GM12878 (cell line): ENCODE measurements around the gene ATCAY. TPM values are rescaled to one million over a fixed set of nuclear protein-coding genes. Genes with fewer than 3 reads are reported as not detected.

Experiments
- ATAC-seq: fragments of 200-7000 bp; cut with Tn5 transposase; 3 replicates; pipeline ENCODE4 v1.9.1; 2020; ENCODE audit warnings: mild to moderate bottlenecking, moderate library complexity
- BruUV-seq: library from RNA; stranded (reverse); fragments of 400-500 nt; replicated peaks from 2 replicates; lab custom pipeline; 2021; lab: Mats Ljungman, UMichigan
- CTCF ChIA-PET: fragments of 300-600 bp; sonication (Branson Sonifier 250); formaldehyde crosslinking; extraction: SDS; loops from one replicate; lab custom pipeline; 2021; ENCODE audit warnings: inconsistent platforms; lab: Yijun Ruan, JAX
- POLR2A ChIA-PET: fragments of 350-600 bp; formaldehyde crosslinking; extraction: SDS; loops from one replicate; lab custom pipeline; 2021; ENCODE audit warnings: inconsistent platforms; lab: Charles Lee
- RAD21 ChIA-PET: fragments of 300-600 bp; sonication (Branson Sonifier 250); formaldehyde crosslinking; loops from one replicate; lab custom pipeline; 2023; ENCODE audit warnings: antibody characterized with exemption; ENCODE audit not compliant: unreplicated experiment; lab: Charles Lee
- SMC1A ChIA-PET: fragments of 300-600 bp; sonication (Branson Sonifier 250); formaldehyde crosslinking; loops from one replicate; lab custom pipeline; 2023; ENCODE audit not compliant: unreplicated experiment, uncharacterized antibody; lab: Charles Lee
- DNase-seq: peaks from one replicate; pipeline ENCODE4 v3.0.0-alpha.2; 2011; ENCODE audit warnings: low read depth, low spot score
- FAIRE-seq: peaks from 3 replicates; lab custom pipeline; 2011; peaks lifted over from hg19 to GRCh38; lab: Jason Lieb, UNC
- H2AFZ ChIP-seq: 2 replicates; pipeline ENCODE4 v1.6.0; 2011; ENCODE audit warnings: low read depth, low read length, control low read depth; ENCODE audit not compliant: control insufficient read depth
- H3K27ac ChIP-seq: 2 replicates; pipeline ENCODE4 v1.5.1; 2011; ENCODE audit warnings: control low read depth; ENCODE audit not compliant: control insufficient read depth, insufficient read depth
- H3K27me3 ChIP-seq, 2 experiments: replicated peaks in 1 of 2; 2 replicates each; pipeline versions ENCODE4 v1.6.0 to v1.6.1; 2011; ENCODE audit warnings: low read length in 1 of 2; ENCODE audit not compliant: control insufficient read depth in 2 of 2, insufficient read depth in 2 of 2
- H3K36me3 ChIP-seq, 2 experiments: 2 replicates each; pipeline ENCODE4 v1.5.1; 2011; ENCODE audit warnings: low read length in 1 of 2; ENCODE audit not compliant: control insufficient read depth in 2 of 2, insufficient read depth in 2 of 2
- H3K4me1 ChIP-seq: 2 replicates; pipeline ENCODE4 v1.6.1; 2011; ENCODE audit warnings: mild to moderate bottlenecking, low read length, moderate library complexity, mixed read lengths; ENCODE audit not compliant: control insufficient read depth, insufficient read depth
- H3K4me2 ChIP-seq: 2 replicates; pipeline ENCODE4 v1.6.0; 2011; ENCODE audit warnings: control low read depth; ENCODE audit not compliant: control insufficient read depth, insufficient read depth
- H3K4me3 ChIP-seq: fragments of 200-600 bp; sonication (generic); 2 replicates; pipeline ENCODE4 v1.5.1; 2016
- H3K79me2 ChIP-seq: 2 replicates; pipeline ENCODE4 v1.6.0; 2011; ENCODE audit warnings: low read length; ENCODE audit not compliant: control insufficient read depth, insufficient read depth
- H3K9ac ChIP-seq: 2 replicates; pipeline ENCODE4 v1.8.0; 2011; ENCODE audit warnings: low read length, control low read depth, mixed read lengths; ENCODE audit not compliant: control insufficient read depth, insufficient read depth
- H3K9me3 ChIP-seq: replicated peaks from 3 replicates; pipeline ENCODE4 v1.5.1; 2011; ENCODE audit warnings: mild to moderate bottlenecking, low read length; ENCODE audit not compliant: control insufficient read depth, insufficient read depth
- H4K20me1 ChIP-seq: 2 replicates; pipeline ENCODE4 v1.6.0; 2011; ENCODE audit not compliant: control insufficient read depth, insufficient read depth
- EGR1 ChIP-seq, 2 experiments: IDR thresholded peaks; 1 replicate in 1 of 2; 2 replicates in 1 of 2; pipeline ENCODE4 v1.6.1; 2011 to 2012; ENCODE audit warnings: low read depth in 2 of 2, low read length in 2 of 2, borderline replicate concordance in 1 of 2, mild to moderate bottlenecking in 1 of 2, moderate library complexity in 1 of 2
- MEF2B ChIP-seq: fragments of 450-650 bp; IDR thresholded peaks from 2 replicates; pipeline ENCODE4 v1.6.1; 2018; ENCODE audit warnings: mild to moderate bottlenecking, moderate library complexity; ENCODE audit not compliant: partially characterized antibody, poor library complexity, severe bottlenecking
- NBN ChIP-seq: fragments of 450-650 bp; IDR thresholded peaks from 2 replicates; pipeline ENCODE4 v1.6.1; 2016
- PAX8 ChIP-seq: fragments of 450-650 bp; IDR thresholded peaks from 2 replicates; pipeline ENCODE4 v1.6.1; 2017; ENCODE audit warnings: mild to moderate bottlenecking, moderate library complexity
- PML ChIP-seq: IDR thresholded peaks from 2 replicates; pipeline ENCODE4 v1.6.1; 2012; ENCODE audit warnings: low read length, inconsistent platforms
- SPI1 ChIP-seq: IDR thresholded peaks from 2 replicates; pipeline ENCODE4 v1.6.1; 2011; ENCODE audit warnings: low read depth, mild to moderate bottlenecking, low read length, moderate library complexity, borderline replicate concordance; ENCODE audit not compliant: insufficient read depth
- SREBF2 ChIP-seq: IDR thresholded peaks from 2 replicates; pipeline ENCODE4 v1.6.1; 2012; ENCODE audit warnings: mild to moderate bottlenecking, low read length
- ZZZ3 ChIP-seq: IDR thresholded peaks from 2 replicates; pipeline ENCODE4 v1.6.1; 2011; ENCODE audit warnings: low read depth; ENCODE audit not compliant: control insufficient read depth, insufficient read length
- WGBS: methylation state at CpG from one replicate; pipeline ENCODE4 v1.1.6; 2016; ENCODE audit warnings: low lambda C conversion rate; ENCODE audit not compliant: insufficient replicate concordance, insufficient coverage; ENCODE audit errors: missing lambda C conversion rate; 5-methylcytosine and 5-hydroxymethylcytosine counted together
- in situ Hi-C: fragments of 300-500 bp; cut with MboI; formaldehyde crosslinking; loops from 9 replicates; pipeline ENCODE4 v1.14.3; 2018; ENCODE audit warnings: mixed read lengths
- intact Hi-C: fragments of 100-400 bp; cut with micrococcal nuclease; formaldehyde crosslinking; loops from one replicate; pipeline ENCODE4 v1.14.2; 2022; ENCODE audit not compliant: unreplicated experiment
- polyA plus RNA-seq, 11 experiments: library from polyadenylated mRNA; depleted of rRNA in 4 of 11; unstranded in 6 of 11; stranded (reverse) in 5 of 11; fragments of >200 nt; fragmentation: Nextera tagmentation in 4 of 11; fragmentation: Illumina TruSeq in 1 of 11; extraction: Ambion mirVana in 4 of 11; extraction: Trizol in 1 of 11; gene quantifications; 1 replicate in 1 of 11; 2 replicates in 10 of 11; pipeline versions ENCODE4 v1.2.1 to v1.2.3, GENCODE V29; 2011 to 2016; ENCODE audit warnings: inconsistent platforms in 2 of 11, missing spikeins in 2 of 11, low read depth in 1 of 11
- total RNA-seq, 4 experiments: library from RNA; depleted of rRNA in 3 of 4; stranded (reverse); fragments of >200 nt in 3 of 4; fragmentation: Illumina TruSeq in 1 of 4; extraction: Trizol in 1 of 4; gene quantifications; 2 replicates each; pipeline versions ENCODE4 v1.2.1 to v1.2.3, GENCODE V29; 2013 to 2021
- TF ChIP-seq, protein P1 (sequence below): fragments of 150-350 bp; IDR thresholded peaks from 2 replicates; pipeline ENCODE4 v1.6.1; 2016; ENCODE audit warnings: low read depth, low read length
- TF ChIP-seq, protein P2 (sequence below): fragments of 450-650 bp; IDR thresholded peaks from 2 replicates; pipeline ENCODE4 v1.6.1; 2018; ENCODE audit warnings: mild to moderate bottlenecking, low read depth, moderate library complexity; ENCODE audit not compliant: partially characterized antibody
- TF ChIP-seq, protein P3 (sequence below): IDR thresholded peaks from 2 replicates; pipeline ENCODE4 v1.6.1; 2012; ENCODE audit warnings: low read length, inconsistent platforms
- TF ChIP-seq, protein P4 (sequence below): fragments of 450-650 bp; IDR thresholded peaks from 2 replicates; pipeline ENCODE4 v1.6.1; 2017; ENCODE audit warnings: mild to moderate bottlenecking

ATCAY gene
- total and polyA plus RNA-seq, 10 of the 15 experiments (the other 5 are each of a cell fraction or from before 2014, with no cell fraction given), result under 0.01 to 0.04 (median 0.02) TPM; not detected in 4

DNA sequence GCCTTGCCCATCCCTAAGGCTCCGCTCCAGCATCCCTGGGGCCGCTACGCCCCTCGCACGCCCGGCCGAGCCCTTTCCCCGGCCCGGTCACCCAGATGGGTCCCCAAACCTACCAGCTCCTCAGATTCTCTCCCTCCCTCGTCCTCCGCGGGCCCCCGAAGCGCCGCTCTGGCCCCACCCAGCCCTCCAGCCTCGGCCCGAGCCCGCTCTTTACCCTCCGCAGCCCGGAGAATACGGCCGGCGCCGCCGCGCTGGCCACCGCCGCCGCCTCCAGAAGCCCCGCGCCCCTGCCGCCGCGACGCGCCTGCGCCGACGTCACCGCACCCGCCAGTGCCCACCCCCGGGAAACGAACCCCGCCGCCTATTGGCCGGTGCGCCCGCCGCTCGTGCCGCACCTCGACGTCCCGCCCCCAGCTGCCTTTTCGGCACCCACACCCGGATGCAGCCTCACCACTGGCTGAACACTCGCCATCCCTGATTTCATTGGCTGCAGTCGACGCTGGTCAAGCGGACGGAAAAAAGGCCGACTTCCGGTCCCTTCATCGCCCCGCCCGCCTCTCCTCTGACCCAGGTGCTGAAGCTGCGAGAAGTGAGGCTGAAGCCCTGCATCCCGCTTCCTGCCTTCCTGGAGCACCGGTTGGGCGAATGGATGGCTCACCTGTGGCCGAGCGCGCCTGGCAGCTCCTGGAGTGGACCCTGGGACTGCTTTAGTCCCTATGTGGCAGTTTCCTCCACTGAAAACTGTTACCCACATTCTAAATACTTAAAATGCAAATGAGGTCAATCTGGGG is 90.5 kb downstream of the ATCAY start, which contains the start of gene DAPK3:
Gene DAPK3, minus strand, starts transcription at position 292 of the 791 bp plus-strand sequence. CDS start 1,364 bp downstream, outside the sequence.
- ATAC-seq (peak; percentile 95), DNase-seq (peak; percentile 91), FAIRE-seq (peak; percentile 92)
- ChIA-PET RAD21 (interaction anchor here (0.5 to 1.5 kb wide), 5 partner anchors 14 to 408 kb away, joined by 3 to 8 read pairs (median 3); partner anchors contain the start of gene EEF2), CTCF (interaction anchor here (0.7 to 1.6 kb wide), 4 partner anchors 10 to 382 kb away, joined by 3 to 8 read pairs (median 5); partner anchors contain the start of gene EEF2), POLR2A (interaction anchor here (0.6 to 3.3 kb wide), 8 partner anchors 12 to 386 kb away, joined by 3 to 12 read pairs (median 4); partner anchors contain the start of gene EEF2), SMC1A (interaction anchor here (1.0 to 1.8 kb wide), 3 partner anchors 15 to 18 kb away, joined by 3 to 9 read pairs (median 4); partner anchors contain the start of gene EEF2)
- H3K79me2 ChIP-seq, result peaks cover 18% of the 10 kb centered on the region
- H3K36me3 ChIP-seq, result peaks cover 0 to 6% of the 10 kb centered on the region in 2 experiments; a peak in 3 of 4 replicates
- H3K4me2 ChIP-seq, result peak within 1 kb of the TSS; percentile 81
- H3K9me3 ChIP-seq, result no peaks in the 10 kb centered on the region
- peaks cover 4% of the 10 kb centered on the region; the same call in 1 of the 2 replicates for H4K20me1 ChIP-seq
- peaks cover 3% of the 10 kb centered on the region for H3K4me1 ChIP-seq
- 2% methylated on average over 35 of the region's 73 CpGs for whole genome bisulfite sequencing
- intact Hi-C loops, result no loop called here
- no peaks in the 10 kb centered on the region for H3K27me3 ChIP-seq
- in situ Hi-C loops, result no loop called here
- peak within 1 kb of the TSS; percentile 62 for H3K27ac ChIP-seq
- peak within 1 kb of the TSS; percentile 81 for H2AFZ ChIP-seq
- peak within 1 kb of the TSS; percentile 90 for H3K4me3 ChIP-seq
- no TSS peak for BruUV-seq
- H3K9ac ChIP-seq, result peak within 1 kb of the TSS; percentile 89
- TF ChIP-seq, protein P1, sequence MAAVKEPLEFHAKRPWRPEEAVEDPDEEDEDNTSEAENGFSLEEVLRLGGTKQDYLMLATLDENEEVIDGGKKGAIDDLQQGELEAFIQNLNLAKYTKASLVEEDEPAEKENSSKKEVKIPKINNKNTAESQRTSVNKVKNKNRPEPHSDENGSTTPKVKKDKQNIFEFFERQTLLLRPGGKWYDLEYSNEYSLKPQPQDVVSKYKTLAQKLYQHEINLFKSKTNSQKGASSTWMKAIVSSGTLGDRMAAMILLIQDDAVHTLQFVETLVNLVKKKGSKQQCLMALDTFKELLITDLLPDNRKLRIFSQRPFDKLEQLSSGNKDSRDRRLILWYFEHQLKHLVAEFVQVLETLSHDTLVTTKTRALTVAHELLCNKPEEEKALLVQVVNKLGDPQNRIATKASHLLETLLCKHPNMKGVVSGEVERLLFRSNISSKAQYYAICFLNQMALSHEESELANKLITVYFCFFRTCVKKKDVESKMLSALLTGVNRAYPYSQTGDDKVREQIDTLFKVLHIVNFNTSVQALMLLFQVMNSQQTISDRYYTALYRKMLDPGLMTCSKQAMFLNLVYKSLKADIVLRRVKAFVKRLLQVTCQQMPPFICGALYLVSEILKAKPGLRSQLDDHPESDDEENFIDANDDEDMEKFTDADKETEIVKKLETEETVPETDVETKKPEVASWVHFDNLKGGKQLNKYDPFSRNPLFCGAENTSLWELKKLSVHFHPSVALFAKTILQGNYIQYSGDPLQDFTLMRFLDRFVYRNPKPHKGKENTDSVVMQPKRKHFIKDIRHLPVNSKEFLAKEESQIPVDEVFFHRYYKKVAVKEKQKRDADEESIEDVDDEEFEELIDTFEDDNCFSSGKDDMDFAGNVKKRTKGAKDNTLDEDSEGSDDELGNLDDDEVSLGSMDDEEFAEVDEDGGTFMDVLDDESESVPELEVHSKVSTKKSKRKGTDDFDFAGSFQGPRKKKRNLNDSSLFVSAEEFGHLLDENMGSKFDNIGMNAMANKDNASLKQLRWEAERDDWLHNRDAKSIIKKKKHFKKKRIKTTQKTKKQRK, result peak; percentile 92
- TF ChIP-seq SPI1 (no peak), EGR1 (IDR thresholded peaks at IDR 0.05; ENCODE audit: borderline replicate concordance in 1 of 2, low read depth in 2 of 2, low read length in 2 of 2) (peak; percentile 18 to 28; a peak in 1 of 3 replicates), PML (no peak), ZZZ3 (no peak), PAX8 (no peak), NBN (no peak), SREBF2 (no peak), MEF2B (no peak)
- TF ChIP-seq, protein P2, sequence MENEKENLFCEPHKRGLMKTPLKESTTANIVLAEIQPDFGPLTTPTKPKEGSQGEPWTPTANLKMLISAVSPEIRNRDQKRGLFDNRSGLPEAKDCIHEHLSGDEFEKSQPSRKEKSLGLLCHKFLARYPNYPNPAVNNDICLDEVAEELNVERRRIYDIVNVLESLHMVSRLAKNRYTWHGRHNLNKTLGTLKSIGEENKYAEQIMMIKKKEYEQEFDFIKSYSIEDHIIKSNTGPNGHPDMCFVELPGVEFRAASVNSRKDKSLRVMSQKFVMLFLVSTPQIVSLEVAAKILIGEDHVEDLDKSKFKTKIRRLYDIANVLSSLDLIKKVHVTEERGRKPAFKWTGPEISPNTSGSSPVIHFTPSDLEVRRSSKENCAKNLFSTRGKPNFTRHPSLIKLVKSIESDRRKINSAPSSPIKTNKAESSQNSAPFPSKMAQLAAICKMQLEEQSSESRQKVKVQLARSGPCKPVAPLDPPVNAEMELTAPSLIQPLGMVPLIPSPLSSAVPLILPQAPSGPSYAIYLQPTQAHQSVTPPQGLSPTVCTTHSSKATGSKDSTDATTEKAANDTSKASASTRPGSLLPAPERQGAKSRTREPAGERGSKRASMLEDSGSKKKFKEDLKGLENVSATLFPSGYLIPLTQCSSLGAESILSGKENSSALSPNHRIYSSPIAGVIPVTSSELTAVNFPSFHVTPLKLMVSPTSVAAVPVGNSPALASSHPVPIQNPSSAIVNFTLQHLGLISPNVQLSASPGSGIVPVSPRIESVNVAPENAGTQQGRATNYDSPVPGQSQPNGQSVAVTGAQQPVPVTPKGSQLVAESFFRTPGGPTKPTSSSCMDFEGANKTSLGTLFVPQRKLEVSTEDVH, result no peak
- TF ChIP-seq, protein P3, sequence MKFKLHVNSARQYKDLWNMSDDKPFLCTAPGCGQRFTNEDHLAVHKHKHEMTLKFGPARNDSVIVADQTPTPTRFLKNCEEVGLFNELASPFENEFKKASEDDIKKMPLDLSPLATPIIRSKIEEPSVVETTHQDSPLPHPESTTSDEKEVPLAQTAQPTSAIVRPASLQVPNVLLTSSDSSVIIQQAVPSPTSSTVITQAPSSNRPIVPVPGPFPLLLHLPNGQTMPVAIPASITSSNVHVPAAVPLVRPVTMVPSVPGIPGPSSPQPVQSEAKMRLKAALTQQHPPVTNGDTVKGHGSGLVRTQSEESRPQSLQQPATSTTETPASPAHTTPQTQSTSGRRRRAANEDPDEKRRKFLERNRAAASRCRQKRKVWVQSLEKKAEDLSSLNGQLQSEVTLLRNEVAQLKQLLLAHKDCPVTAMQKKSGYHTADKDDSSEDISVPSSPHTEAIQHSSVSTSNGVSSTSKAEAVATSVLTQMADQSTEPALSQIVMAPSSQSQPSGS, result no peak
- TF ChIP-seq, protein P4, sequence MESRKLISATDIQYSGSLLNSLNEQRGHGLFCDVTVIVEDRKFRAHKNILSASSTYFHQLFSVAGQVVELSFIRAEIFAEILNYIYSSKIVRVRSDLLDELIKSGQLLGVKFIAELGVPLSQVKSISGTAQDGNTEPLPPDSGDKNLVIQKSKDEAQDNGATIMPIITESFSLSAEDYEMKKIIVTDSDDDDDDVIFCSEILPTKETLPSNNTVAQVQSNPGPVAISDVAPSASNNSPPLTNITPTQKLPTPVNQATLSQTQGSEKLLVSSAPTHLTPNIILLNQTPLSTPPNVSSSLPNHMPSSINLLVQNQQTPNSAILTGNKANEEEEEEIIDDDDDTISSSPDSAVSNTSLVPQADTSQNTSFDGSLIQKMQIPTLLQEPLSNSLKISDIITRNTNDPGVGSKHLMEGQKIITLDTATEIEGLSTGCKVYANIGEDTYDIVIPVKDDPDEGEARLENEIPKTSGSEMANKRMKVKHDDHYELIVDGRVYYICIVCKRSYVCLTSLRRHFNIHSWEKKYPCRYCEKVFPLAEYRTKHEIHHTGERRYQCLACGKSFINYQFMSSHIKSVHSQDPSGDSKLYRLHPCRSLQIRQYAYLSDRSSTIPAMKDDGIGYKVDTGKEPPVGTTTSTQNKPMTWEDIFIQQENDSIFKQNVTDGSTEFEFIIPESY, result no peak
